ENCODE data around the gene MX1. TPM values are rescaled to one million over a fixed set of nuclear protein-coding genes. Genes with fewer than 3 reads are reported as not detected.
A peak's percentile ranks its signal among the peaks of the same experiment; 100 is the strongest.

The MX1 gene
- 10 to 100 TPM in 1 of 5 donors, 1 to 10 TPM in 4; 6.3 to 11.3 (median 7.4) TPM for polyA plus RNA-seq (ENCODE audit: insufficient read depth in 1 of 5, insufficient read length in 5 of 5, low replicate concordance in 1 of 5)
- long read RNA-seq, donor 1: 0 reads
- long read RNA-seq, donor 2: 0 reads
- long read RNA-seq, donor 3, partial matches to known transcripts: 0 of 1 reads
- long read RNA-seq, donor 3, other reads (novel, unspliced or antisense): 0 of 1 reads
- long read RNA-seq, donor 4: 0 reads
- long read RNA-seq, donor 5, partial matches to known transcripts: 0 of 1 reads
- long read RNA-seq, donor 5, other reads (novel, unspliced or antisense): 0 of 1 reads
- long read RNA-seq, donor 6, partial matches to known transcripts: 0 of 1 reads
- long read RNA-seq, donor 6, other reads (novel, unspliced or antisense): 0 of 1 reads
- long read RNA-seq, donor 7, partial matches to known transcripts: 26 of 34 reads
- long read RNA-seq, donor 7, other reads (novel, unspliced or antisense): 7 of 34 reads
- long read RNA-seq, donor 8: 0 reads

- peak; percentile 48 to 56 for DNase-seq
Measured at GRCh38 chr21:41425954-41426675, at the start of gene MX1. Gene MX1 (plus strand): TSS chr21:41426239. CDS start chr21:41432071, 5,832 bp downstream.

- DNase-seq: no peak
Measured at GRCh38 chr21:41377715-41378114, 48.3 kb upstream of the MX1 start.

- DNase-seq: no peak
Measured at GRCh38 chr21:41378849-41379248, 47.2 kb upstream of the MX1 start.

GRCh38 chr21:41379901-41380300, 46.1 kb upstream of the MX1 start:
- DNase-seq: no peak

- no peak for DNase-seq
Measured at GRCh38 chr21:41381731-41382130, 44.3 kb upstream of the MX1 start.

- DNase-seq: no peak
Measured at GRCh38 chr21:41387042-41387819, 38.8 kb upstream of the MX1 start.

- no peak for DNase-seq
Measured at GRCh38 chr21:41387824-41388223, 38.2 kb upstream of the MX1 start.

- no peak for DNase-seq
Measured at GRCh38 chr21:41388259-41388658, 37.8 kb upstream of the MX1 start.

GRCh38 chr21:41390043-41390639, 35.9 kb upstream of the MX1 start:
- no peak for DNase-seq

- DNase-seq: no peak
Measured at GRCh38 chr21:41393876-41394465, 32.1 kb upstream of the MX1 start.

- DNase-seq: peak; percentile 2 to 3
Measured at GRCh38 chr21:41396558-41397075, 29.4 kb upstream of the MX1 start.

GRCh38 chr21:41397471-41397891, 28.6 kb upstream of the MX1 start:
- DNase-seq: no peak

- DNase-seq: no peak
Measured at GRCh38 chr21:41398251-41398650, 27.8 kb upstream of the MX1 start.

GRCh38 chr21:41398831-41399230, 27.2 kb upstream of the MX1 start:
- no peak for DNase-seq

GRCh38 chr21:41399246-41399800, 26.7 kb upstream of the MX1 start:
- DNase-seq: no peak

GRCh38 chr21:41402231-41402630, 23.8 kb upstream of the MX1 start:
- no peak for DNase-seq

GRCh38 chr21:41402796-41403195, 23.2 kb upstream of the MX1 start:
- DNase-seq: no peak

- no peak for DNase-seq
Measured at GRCh38 chr21:41403331-41403730, 22.7 kb upstream of the MX1 start.

GRCh38 chr21:41403966-41404365, 22.1 kb upstream of the MX1 start:
- DNase-seq: no peak

- no peak for DNase-seq
Measured at GRCh38 chr21:41405321-41405720, 20.7 kb upstream of the MX1 start.

GRCh38 chr21:41406340-41406739, 19.7 kb upstream of the MX1 start:
- no peak for DNase-seq
